ENCODE data around the gene PTPN1. TPM values are rescaled to one million over a fixed set of nuclear protein-coding genes. Genes with fewer than 3 reads are reported as not detected.

Gene PTPN1
- polyA plus RNA-seq, 1 donor (not counting 4 experiments of a cell fraction or from before 2014, with no cell fraction given) = 61.6 TPM

GRCh38 chr20:50569864-50570836, 60.0 kb downstream of the PTPN1 start:
- DNase-seq (ENCODE audit: low read depth, low spot score) (no peak), FAIRE-seq (no peak)
- Histone ChIP-seq H2AFZ (ENCODE audit: control insufficient read depth, low read length) (no peak overlapping the region), H4K20me1 (ENCODE audit: control insufficient read depth, extremely low read depth, insufficient read depth, low read length) (peaks cover 6% of the 10 kb centered on the region), H3K9me1 (ENCODE audit: control insufficient read depth, extremely low read depth, insufficient read depth, low read length) (peaks cover 4% of the 10 kb centered on the region), H3K79me2 (ENCODE audit: control insufficient read depth, insufficient read depth, low read length) (peaks cover 76% of the 10 kb centered on the region), H3K4me2 (ENCODE audit: control insufficient read depth, extremely low read depth, insufficient read depth, low read depth, low read length) (no peak overlapping the region), H3K4me1 (ENCODE audit: control insufficient read depth, extremely low read depth, insufficient read depth, low read length) (no peaks in the 10 kb centered on the region), H3K9me3 (ENCODE audit: control insufficient read depth, low read depth, low read length) (no peaks in the 10 kb centered on the region), H3K9ac (ENCODE audit: control insufficient read depth, extremely low read depth, insufficient read depth, low read length) (no peak overlapping the region), H3K27ac (ENCODE audit: control insufficient read depth, insufficient read depth, low read length) (no peak overlapping the region), H3K36me3 (ENCODE audit: control insufficient read depth in 2 of 2, extremely low read depth in 1 of 2, insufficient read depth in 2 of 2, low read length in 2 of 2) (peaks cover 53 to 56% of the 10 kb centered on the region in 2 experiments), H3K27me3 (ENCODE audit: control insufficient read depth, extremely low read depth, insufficient read depth, low read length) (no peaks in the 10 kb centered on the region), H3K4me3 (ENCODE audit: control insufficient read depth in 2 of 3, extremely low read depth in 1 of 3, insufficient read depth in 2 of 3, low read depth in 1 of 3, low read length in 3 of 3) (no peak overlapping the region)
- TF ChIP-seq, protein P1, sequence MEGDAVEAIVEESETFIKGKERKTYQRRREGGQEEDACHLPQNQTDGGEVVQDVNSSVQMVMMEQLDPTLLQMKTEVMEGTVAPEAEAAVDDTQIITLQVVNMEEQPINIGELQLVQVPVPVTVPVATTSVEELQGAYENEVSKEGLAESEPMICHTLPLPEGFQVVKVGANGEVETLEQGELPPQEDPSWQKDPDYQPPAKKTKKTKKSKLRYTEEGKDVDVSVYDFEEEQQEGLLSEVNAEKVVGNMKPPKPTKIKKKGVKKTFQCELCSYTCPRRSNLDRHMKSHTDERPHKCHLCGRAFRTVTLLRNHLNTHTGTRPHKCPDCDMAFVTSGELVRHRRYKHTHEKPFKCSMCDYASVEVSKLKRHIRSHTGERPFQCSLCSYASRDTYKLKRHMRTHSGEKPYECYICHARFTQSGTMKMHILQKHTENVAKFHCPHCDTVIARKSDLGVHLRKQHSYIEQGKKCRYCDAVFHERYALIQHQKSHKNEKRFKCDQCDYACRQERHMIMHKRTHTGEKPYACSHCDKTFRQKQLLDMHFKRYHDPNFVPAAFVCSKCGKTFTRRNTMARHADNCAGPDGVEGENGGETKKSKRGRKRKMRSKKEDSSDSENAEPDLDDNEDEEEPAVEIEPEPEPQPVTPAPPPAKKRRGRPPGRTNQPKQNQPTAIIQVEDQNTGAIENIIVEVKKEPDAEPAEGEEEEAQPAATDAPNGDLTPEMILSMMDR (optimal IDR thresholded peaks at IDR 0.05 in 1 of 3, IDR thresholded peaks at IDR 0.05 in 1 of 3, conservative IDR thresholded peaks at IDR 0.05 in 1 of 3; ENCODE audit: extremely low read depth in 1 of 3, insufficient read depth in 2 of 3, low read length in 3 of 3) = peak in 2 of 3 experiments; percentile 32 to 49
- no peak for TF ChIP-seq EZH2 (IDR thresholded peaks at IDR 0.05; ENCODE audit: low read length)
- dilution Hi-C loops (cut with MboI; ENCODE audit: extremely low pct_ligation_motif_present, low sequenced_read_pairs) = no loop called here

DNA sequence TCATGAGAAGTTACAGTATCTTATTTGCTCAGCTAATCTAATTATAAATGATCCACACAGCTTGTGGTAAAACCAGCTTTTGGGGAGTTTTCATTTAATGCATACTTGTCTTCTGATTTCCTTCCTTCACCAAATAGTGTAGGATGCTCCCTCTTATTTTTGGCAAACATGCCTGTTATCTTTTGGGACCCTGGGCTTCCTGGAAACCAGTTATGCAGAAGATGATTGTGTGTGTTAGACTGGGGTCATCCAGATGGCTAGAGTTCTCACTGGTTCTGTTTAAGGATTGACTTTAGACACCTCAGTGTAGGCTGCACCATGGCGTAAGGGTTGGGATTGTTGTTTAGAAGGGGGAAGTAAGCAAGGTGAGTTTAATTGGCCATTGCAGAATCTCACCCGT, 61.3 kb downstream of the PTPN1 start:
- Histone ChIP-seq H3K27me3 (ENCODE audit: control insufficient read depth, extremely low read depth, insufficient read depth, low read length) (no peaks in the 10 kb centered on the region), H3K9me3 (ENCODE audit: control insufficient read depth, low read depth, low read length) (no peaks in the 10 kb centered on the region), H3K4me1 (ENCODE audit: control insufficient read depth, extremely low read depth, insufficient read depth, low read length) (no peaks in the 10 kb centered on the region), H4K20me1 (ENCODE audit: control insufficient read depth, extremely low read depth, insufficient read depth, low read length) (peaks cover 10% of the 10 kb centered on the region), H3K79me2 (ENCODE audit: control insufficient read depth, insufficient read depth, low read length) (peaks cover 74% of the 10 kb centered on the region), H3K27ac (ENCODE audit: control insufficient read depth, insufficient read depth, low read length) (no peak overlapping the region), H3K9ac (ENCODE audit: control insufficient read depth, extremely low read depth, insufficient read depth, low read length) (no peak overlapping the region), H3K36me3 (ENCODE audit: control insufficient read depth in 2 of 2, extremely low read depth in 1 of 2, insufficient read depth in 2 of 2, low read length in 2 of 2) (peaks cover 50 to 62% of the 10 kb centered on the region in 2 experiments), H2AFZ (ENCODE audit: control insufficient read depth, low read length) (no peak overlapping the region), H3K9me1 (ENCODE audit: control insufficient read depth, extremely low read depth, insufficient read depth, low read length) (peaks cover 2% of the 10 kb centered on the region), H3K4me2 (ENCODE audit: control insufficient read depth, extremely low read depth, insufficient read depth, low read depth, low read length) (no peak overlapping the region), H3K4me3 (ENCODE audit: control insufficient read depth in 2 of 3, extremely low read depth in 1 of 3, insufficient read depth in 2 of 3, low read depth in 1 of 3, low read length in 3 of 3) (no peak overlapping the region)
- dilution Hi-C loops (cut with MboI; ENCODE audit: extremely low pct_ligation_motif_present, low sequenced_read_pairs) = no loop called here
- FAIRE-seq (no peak), DNase-seq (ENCODE audit: low read depth, low spot score) (no peak)
- TF ChIP-seq, protein P1 (optimal IDR thresholded peaks at IDR 0.05 in 1 of 3, IDR thresholded peaks at IDR 0.05 in 1 of 3, conservative IDR thresholded peaks at IDR 0.05 in 1 of 3; ENCODE audit: extremely low read depth in 1 of 3, insufficient read depth in 2 of 3, low read length in 3 of 3) = no peak

Data from keratinocyte (primary cell).